GM18861 (cell line): ENCODE results near the gene USP44.
"Not testable (repeated sequence)": the region's sequence is repeated elsewhere in the genome, so short reads cannot be mapped to it uniquely, and the experiment has no call there.

Experiments
- ATAC-seq: cut with Tn5 transposase; IDR thresholded peaks from one replicate; pipeline ENCODE4 v1.9.1; 2021; ENCODE audit not compliant: unreplicated experiment

Gene USP44

DNA sequence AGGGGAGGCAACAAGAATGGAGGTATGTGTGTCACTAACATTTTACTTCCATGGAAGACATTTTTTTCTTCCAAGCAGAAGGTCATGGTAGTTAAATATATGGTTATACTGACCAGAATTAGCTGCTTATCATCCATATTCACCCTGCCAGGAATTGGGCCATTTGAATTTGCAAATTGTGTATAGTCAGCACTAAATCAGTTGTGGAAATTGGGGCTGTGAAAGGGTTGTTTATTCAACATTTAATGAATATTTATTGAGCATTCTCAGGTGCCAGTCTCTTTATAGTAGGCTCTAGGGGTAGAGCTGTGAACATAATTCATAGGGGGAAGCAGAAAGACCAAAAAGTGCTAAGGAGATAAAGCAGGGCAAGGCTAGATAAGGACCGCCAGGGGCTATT, 39.3 kb downstream of the USP44 start:
- ATAC-seq: no peak

DNA sequence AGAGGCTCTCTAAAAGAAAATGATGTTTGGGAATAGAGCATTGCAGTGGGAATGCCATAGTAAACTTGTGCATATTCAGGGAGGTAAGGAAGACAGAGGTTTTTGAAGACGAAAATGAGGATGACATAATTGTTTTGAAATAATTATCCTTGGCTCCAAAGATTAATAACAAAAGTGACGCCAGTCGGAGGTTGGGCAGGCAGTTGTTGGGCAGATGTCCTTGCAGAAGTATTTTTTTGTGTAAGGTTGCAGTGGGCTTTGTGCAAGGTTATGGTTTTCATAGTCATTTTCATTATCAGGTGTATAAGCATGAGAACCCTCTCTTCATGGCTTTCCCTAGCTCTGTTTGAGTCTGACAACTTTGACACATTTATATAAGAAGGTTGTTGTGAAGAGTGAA, 42.0 kb downstream of the USP44 start:
- no peak for ATAC-seq

DNA sequence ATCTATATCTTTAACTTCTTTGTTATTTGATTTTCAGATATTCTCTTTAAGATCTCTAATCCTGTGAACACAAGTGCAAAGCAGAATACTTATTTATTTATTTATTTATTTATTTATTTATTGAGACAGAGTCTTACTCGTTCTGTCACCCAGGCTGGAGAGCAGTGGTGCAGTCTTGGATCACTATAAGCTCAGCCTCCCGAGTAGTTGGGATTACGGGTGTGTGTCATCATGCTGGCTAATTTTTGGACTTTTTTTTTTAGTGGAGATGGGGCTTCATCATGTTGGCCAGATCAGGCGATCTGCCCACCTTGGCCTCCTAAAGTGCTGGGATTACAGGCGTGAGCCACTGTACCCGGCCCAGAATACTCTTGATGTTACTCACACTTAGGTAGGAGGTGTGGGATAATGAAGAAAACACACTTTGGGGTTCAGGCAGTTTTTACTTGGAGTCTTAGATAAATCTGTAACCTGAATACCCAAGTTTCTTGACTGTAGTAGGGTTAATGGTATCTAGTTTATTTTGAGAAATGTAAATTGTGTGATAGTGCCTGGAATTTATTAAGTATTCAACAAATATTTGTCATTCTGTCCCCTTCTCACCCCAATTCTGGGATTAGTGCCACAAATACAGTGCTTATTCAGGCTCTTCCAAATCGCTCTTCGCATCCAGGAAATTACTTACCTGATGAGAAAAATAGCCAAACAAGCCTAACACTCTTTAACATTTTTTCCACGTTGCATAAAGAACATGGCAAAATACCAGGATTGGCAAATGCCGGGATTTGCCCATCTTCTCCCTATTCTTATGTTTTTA, 44.4 kb downstream of the USP44 start:
- no peak for ATAC-seq

DNA sequence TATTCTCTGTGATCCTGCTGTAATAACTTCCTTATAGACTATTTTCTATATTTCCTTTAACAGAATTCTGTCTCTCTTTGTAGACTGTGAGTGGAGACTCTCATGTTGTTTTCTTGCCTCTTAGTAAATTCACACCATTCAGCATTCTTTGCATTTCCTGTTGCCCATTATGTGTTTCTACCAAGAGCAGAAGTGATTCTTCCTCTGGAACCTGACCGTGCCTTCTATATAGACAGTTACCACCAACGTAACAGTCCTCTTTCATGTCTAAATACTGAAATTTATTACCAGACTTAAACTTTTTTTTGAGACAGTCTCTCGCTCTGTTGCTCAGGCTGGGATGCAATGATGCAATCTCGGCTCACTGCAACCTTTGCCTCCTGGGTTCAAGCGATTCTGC, 46.2 kb downstream of the USP44 start:
- no peak for ATAC-seq

DNA sequence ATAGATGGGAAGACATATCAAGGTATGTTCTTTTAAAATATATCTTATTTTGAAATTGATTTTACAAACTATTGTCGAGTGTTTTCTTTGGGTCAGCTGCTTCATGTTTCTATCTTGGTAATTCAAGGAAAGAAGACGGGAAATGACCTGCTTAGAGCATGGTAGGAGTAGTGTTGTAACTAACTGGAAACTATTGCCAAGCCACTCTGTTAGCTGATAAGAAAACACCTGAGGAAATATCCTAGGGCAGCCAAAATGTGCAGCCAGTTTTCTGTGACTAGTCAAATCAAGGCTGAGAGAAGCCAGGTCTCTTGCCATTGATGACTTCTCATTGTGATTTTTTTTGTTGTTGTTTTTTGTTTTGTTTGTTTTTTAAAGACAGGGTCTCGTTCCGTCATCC, 47.1 kb downstream of the USP44 start:
- no peak for ATAC-seq

DNA sequence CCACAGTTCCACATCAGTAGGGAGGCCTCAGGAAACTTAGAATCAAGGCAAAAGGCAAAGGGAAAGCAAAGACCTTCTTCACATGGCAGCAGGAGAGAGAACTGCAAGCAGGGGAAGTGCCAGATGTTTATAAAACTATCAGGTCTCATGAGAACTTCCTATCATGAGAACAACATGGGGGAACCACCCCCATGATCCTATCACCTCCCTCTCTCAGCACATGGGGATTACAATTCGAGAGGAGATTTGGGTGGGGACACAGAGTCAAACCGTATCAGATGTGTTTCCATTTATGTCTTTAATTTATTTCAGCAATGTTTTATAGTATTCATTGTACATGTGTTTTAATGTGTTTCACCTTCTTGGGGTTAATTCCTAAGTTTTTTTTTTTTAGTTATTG, 51.5 kb downstream of the USP44 start:
- no peak for ATAC-seq

DNA sequence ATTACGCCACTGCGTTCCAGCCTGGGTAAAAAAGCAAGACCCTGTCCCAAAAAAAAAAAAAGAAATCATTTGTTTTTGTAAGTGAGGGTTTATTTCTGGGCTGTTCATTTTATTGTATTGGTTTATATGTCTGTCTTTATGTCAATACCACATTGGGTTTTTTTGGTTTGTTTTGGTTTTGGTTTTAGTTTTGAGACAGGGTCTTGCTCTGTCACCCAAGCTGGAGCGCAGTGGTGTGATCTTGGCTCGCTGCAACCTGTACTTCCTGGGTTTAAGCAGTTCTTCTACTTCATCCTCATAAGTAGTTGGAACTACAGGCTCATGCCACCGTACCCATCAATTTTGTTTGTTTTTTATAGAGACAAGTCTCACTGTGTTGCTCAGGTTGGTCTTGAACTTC, 52.3 kb downstream of the USP44 start:
- ATAC-seq: no peak

DNA sequence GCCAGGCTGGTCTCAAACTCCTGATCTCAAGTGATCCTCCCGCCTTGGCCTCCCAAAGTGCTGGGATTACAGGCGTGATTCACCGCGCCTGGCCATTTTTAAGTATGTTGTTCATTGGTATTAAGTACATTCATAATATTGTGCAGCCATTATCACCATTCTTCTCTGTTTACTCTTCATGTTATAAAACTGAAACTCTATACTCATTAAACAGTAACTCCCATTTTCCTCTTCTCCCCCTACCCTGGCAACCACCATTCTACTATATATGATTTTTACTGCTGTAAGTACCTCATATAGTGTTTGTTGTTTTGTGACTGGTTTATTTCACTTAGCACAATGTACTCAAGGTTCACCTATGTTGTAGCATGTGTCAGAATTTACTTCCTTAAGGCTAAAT, 54.2 kb downstream of the USP44 start:
- ATAC-seq: no peak

DNA sequence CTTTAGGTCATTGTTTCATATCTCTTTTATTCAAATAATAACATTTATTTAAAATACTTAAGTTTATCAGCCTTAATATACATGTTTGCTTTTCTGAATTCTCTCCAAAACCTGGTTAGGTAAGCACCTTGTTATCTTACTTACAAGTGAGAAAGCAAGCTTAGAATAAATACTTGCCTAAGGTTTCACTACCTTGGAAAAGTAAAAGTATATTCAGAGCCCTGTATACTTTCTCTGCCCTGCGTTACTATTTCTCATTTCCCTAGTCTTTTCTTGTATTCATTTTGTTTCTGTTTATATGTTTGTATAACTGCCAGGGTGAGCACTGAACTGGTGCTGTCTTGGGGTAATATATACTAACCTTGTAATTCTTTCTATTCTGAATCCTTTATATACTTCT, 55.8 kb downstream of the USP44 start:
- ATAC-seq: no peak

DNA sequence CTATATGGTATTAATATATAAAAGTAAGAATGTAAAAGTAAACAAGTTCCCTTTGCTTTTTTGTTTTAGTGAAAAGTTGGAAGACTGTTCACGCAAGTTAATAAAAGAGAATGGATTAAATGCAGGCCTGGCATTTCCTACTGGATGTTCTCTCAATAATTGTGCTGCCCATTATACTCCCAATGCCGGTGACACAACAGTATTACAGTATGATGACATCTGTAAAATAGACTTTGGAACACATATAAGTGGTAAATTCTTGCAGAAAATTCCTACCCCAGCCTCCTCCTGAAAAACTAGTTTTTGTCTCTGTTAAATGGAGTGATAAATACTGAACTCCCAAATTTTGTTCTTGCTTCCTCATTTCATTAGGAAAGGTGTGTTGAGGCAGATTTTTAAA, 56.4 kb downstream of the USP44 start:
- ATAC-seq: no peak

DNA sequence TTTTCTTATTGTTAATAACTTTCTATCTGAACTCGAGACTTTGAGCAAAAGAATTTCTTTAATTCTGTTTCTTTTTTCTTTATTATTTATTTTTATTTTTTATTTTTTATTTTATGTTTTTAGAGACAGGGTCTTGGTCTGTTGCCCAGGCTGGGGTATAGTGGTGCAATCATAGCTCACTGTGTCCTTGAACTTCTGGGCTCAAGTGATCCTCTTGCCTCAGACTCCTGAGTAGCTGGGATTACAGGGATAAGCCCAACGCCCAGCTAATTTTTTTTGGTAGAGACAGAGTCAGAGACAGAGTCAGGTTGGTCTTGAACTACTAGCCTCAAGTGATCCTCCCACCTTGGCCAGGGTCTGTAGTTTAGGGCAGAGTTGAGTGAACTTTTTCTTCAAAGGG, 58.8 kb downstream of the USP44 start:
- no peak for ATAC-seq

DNA sequence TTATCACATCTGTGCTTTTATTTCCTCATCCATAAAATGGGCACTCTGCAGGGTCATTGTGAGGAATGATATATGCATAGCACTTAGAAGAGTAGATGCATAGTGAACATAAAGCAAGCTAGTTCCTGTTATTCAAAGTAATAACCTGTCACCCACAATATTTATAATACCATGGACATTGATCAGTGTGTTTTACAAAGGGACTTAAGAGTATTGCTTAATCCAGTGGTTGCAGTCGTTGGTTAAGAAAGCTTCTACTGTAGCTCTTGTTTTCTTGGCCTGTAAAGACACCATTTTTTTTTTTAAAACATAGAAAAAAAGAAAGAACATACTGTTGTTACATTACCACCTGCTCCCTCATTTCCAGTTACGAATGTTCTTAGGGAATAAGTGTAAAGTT, 64.3 kb downstream of the USP44 start:
- no peak for ATAC-seq

DNA sequence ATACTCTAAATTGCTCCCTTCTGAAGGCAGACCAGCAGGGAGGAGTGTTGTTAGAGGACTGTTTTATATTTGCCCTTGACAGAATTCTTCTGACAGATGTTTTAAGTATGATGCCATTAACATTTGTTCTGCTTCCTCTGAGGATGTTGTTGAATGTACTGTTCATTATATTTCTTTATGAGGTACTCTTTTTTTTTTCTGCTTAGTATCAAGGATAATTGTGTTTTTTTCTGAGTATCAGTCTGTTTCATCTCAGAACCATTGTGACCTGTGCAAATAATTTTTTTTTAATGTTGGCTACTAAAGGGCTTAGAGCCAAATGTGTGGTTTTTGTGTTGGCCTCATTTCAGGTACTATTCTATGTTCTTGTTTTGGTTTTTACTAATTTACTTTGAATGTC, 66.8 kb downstream of the USP44 start:
- ATAC-seq: no peak

DNA sequence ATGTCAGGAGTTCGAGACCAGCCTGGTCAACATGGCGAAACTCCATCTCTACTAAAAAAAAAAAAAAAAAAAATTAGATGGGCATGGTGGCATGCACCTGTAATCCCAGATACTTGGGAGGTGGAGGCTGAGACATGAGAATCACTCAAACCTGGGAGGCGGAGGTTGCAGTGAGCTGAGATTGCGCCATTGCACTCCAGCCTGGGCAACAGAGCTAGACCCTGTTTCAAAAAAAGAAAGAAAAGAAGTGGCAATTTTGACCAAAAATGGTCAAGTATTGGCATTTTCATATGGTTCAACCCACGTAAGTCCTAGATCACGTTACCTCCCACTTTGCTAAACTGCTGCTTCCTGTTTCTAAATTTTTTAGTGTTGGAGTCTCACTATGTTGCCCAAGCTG, 68.7 kb downstream of the USP44 start:
- not testable (repeated sequence) for ATAC-seq

DNA sequence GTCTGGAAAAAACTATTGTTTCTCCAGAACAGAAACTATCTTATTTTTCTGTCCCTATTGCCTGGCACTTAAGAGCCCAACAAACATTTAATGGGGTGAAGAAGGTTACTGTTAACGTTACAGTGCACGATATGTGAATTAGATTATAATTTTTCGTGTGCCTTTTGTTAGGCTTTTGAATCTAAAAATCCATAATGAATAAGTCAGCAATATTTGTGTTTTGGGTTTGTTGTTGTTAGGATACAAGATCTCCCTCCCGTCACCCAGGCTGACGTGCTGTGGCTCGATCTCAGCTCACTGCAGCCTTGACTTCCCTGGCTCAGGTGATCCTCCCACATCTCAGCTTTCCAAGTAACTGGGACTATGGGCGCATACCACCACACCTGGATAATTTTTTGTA, 69.4 kb downstream of the USP44 start:
- no peak for ATAC-seq

DNA sequence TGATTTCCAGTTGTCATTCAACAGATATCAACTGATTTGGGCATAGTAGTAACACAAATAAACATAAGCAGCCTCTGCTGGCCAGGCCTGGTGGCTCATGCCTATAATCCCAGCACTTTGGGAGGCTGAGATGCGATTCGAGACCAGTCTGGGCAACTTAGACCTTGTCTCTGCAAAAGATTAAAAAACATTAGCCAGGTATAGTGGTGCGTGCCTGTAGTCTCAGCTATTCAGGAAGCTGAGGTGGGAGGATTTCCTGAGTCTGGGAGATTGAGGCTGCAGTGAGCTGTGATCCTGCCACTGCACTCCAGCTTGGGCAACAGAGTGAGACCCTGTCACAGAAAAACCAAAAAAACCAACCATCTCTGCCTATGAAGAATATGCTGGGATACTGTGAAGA, 70.2 kb downstream of the USP44 start:
- ATAC-seq: no peak

DNA sequence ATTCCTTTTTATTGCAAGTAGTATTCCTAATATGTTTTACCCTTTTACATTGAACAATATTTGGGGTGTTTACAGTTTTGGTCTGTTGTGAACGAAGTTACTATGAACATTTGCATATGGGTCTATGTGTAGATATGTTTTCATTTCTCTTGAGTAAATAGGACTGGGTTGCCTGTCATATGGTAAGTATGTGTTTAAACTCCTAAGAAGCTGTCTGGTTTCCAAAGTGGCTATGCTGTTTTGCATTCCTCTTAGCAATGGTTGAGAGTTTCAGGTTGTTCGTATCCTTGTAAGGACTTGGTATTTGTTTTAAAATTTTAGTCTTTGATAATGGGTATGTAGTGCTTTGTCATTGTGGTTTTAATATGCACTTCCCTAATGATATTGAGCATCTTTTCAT, 71.0 kb downstream of the USP44 start:
- ATAC-seq: no peak

DNA sequence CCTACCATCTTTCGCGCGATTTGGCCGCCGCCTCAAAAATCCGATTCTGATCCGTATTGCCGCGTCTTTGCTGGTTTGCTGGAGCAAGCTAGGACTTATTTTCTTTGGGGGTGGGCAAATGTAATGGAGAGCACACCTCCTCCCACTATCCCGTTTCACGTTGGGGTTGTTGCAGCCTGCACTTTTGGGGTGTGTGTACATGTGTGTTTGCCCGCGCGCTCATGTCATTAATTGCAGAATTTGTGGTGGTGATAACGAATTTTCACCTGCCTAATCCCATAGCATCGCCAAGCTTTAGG, 76.7 kb downstream of the USP44 start:
- ATAC-seq: no peak

DNA sequence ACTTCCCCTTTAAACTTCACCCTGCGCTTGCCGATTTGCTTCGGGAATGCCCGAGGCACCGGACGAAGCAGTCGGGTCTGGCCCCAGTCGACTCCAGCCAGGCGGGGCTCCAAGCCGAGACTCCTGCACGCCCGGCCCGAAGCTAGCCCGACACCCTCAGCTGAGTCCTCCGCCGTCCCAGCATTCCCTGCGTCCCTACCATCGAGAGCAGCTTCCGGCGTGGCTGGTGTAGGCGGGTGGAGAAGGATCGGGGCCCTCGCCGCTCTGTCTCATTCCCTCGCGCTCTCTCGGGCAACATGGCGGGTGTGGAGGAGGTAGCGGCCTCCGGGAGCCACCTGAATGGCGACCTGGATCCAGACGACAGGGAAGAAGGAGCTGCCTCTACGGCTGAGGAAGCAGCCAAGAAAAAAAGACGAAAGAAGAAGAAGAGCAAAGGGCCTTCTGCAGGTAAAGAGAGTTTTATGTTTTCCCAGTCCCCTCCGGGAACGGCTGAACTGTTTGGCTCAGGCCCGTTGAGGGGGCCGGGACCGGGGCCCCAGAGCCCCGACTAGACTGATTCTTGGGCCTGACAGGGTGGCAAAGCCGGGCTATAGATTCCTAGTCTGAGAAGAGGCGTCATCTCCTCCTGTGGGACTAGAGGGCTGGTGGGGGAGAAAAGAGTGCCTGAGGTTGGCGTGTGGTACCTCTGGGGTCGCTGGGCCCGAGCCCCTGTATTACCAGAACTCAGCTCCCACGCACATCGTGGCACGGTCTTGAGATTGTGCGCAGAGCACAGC, 77.2 kb downstream of the USP44 start, which contains the start of gene METAP2:
Gene METAP2 (plus strand): TSS at position 269 of the 776 bp plus-strand sequence. CDS start 28 bp downstream, at position 297.
- peak; percentile 92 for ATAC-seq

DNA sequence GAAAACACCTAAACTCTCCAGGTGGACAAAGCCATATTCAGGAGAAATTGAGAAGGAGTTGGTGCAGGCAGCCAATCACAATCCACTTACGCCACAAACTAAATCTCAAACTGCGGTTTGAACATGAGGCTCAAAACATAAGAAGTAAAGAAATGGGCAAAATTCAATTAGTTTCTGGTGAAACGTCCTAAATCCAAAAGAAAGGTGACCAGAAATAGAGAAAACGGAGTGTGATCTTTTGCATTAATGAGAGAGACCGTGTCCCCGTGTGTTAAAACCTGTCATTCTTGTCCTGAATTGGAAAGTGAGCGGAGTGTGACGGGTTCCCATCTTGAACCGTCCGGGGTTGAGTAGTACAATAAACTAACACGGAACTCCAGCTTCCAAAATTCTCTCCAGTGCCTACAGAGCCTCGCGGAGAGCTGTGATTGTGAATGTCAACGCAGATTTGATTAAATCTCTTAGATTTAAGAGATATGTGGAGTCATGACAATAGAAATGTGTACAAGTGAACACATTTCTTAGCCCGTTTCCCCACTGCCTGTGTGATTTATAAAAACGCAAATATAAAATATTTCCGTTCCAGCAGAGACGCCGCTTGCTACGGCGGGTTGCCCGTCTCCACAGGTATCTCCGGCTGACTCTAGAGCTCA, 77.9 kb downstream of the USP44 start:
- peak; percentile 31 for ATAC-seq

DNA sequence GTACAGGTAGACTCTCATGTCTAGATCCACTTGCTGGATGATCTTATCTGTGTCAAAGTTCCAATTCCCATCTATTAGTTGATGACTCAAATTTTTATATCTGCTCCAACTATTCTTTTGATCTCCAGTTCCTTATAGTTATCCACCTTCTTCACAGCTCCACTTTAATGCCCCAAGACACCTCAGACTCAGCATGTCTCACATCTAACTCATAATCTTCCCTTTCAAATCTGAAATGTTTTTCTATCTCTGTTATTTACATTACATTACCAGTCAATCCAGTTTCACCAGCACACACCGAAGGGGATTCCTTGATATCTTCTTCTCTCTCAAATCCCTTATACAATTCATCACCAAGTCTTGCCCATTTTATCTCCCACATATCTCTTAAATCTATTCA, 81.0 kb downstream of the USP44 start:
- ATAC-seq: no peak
